Fibroblast of mammary gland (primary cell): ENCODE results near the gene MTARC1.

Source experiments
- DNase-seq: peaks from one replicate; pipeline ENCODE4 v3.0.0-alpha.2; 2010; ENCODE audit warnings: low read depth
- H3K4me3 ChIP-seq: 2 replicates; pipeline ENCODE4 v1.5.1; 2011; ENCODE audit warnings: low read depth, mild to moderate bottlenecking, low read length, moderate library complexity; ENCODE audit not compliant: control insufficient read depth
- TF ChIP-seq, protein P1 (sequence below): conservative IDR thresholded peaks from 2 replicates; pipeline ENCODE4 v1.5.1; 2011; ENCODE audit warnings: low read depth, low read length, inconsistent platforms; ENCODE audit not compliant: control insufficient read depth, insufficient read depth

MTARC1 gene

DNA sequence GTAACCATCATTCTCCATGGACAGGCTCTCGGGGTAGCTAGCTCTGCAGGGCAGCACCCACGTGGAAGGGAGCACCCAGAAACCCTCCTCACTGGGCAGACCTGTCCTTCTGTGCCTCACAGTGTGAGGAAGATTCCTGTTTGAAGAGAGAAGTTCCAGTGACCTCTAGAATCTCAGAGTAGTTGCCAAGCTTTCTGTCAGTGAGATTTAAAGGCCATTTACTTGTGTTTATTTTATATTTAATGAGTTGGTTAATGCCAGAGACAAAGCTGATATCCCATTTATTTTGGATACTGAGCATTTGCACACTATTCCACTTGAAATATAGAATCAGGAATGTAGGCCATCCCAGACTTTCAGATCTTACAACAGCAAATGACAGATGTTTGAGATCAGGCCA is 28.7 kb downstream of the MTARC1 start:
- no peak for DNase-seq
- TF ChIP-seq, protein P1, sequence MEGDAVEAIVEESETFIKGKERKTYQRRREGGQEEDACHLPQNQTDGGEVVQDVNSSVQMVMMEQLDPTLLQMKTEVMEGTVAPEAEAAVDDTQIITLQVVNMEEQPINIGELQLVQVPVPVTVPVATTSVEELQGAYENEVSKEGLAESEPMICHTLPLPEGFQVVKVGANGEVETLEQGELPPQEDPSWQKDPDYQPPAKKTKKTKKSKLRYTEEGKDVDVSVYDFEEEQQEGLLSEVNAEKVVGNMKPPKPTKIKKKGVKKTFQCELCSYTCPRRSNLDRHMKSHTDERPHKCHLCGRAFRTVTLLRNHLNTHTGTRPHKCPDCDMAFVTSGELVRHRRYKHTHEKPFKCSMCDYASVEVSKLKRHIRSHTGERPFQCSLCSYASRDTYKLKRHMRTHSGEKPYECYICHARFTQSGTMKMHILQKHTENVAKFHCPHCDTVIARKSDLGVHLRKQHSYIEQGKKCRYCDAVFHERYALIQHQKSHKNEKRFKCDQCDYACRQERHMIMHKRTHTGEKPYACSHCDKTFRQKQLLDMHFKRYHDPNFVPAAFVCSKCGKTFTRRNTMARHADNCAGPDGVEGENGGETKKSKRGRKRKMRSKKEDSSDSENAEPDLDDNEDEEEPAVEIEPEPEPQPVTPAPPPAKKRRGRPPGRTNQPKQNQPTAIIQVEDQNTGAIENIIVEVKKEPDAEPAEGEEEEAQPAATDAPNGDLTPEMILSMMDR: no peak
- H3K4me3 ChIP-seq: no peak overlapping the region

DNA sequence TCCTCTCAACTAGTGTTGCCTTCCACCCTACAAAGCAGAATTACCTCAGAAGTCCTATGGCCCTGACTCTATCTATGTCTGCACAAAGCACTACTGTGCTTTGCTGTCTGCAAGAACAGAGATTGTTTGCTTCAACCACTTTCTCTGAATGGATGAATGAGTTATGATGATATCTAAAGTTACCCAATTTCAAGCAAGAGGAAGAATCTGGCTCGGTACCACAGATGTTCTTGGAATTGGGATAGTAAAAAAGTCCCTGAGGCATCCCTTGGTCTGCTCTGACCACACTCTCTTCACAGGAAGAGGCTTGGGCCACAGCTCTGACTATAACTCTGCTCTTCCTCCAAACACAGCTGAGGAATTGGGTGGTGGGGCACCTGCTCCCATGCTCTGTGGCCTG is 31.2 kb downstream of the MTARC1 start:
- no peak overlapping the region for H3K4me3 ChIP-seq
- TF ChIP-seq, protein P1: no peak
- DNase-seq: peak; percentile 87

GRCh38 chr1:220818421-220819173 is 31.9 kb downstream of the MTARC1 start:
- TF ChIP-seq, protein P1: no peak
- H3K4me3 ChIP-seq: no peak overlapping the region
- peak; percentile 98 for DNase-seq

GRCh38 chr1:220819467-220820026 is 32.8 kb downstream of the MTARC1 start:
- TF ChIP-seq, protein P1: no peak
- H3K4me3 ChIP-seq: no peak overlapping the region
- peak; percentile 40 for DNase-seq

GRCh38 chr1:220824031-220824989 is 37.6 kb downstream of the MTARC1 start:
- TF ChIP-seq, protein P1: no peak
- no peak overlapping the region for H3K4me3 ChIP-seq
- DNase-seq: no peak

DNA sequence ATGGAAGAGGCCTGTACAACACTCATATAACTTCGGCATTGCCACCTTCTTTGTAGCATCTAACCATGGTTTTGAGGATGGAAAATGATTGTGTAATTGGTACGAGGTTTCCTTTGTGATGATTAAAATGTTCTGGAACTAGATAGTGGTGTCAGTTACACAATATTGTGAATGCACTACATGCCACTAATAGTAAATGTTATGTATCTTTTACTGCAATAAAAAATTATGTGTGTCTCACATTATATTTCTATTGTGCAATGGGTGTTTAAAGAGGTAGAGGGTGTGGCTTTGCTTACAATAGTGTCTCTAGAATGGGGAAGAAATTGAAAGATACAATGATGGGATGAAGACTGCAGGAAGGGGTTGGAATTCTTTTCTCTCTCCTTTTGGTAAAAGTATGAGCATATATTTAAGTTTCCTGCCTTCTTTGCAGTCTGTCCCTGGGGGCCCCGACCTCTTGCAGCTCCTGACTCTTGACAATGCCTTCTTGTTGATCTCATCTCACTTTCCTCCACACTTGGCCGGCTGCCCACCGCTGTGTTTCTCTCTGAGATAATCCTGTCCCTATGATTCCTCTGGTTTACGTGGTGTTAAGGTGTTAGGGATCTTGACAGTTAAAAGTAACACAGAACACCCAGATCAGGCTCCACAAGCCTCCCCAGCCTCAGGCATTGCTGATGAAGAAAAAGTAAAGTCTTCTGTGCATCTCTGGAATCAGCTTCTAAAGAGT is 39.3 kb downstream of the MTARC1 start:
- TF ChIP-seq, protein P1: no peak
- no peak overlapping the region for H3K4me3 ChIP-seq
- DNase-seq: peak; percentile 48
